Endodermal cell (in vitro differentiated cells): ENCODE data around the gene PHLPP1. TPM values are rescaled to one million over a fixed set of nuclear protein-coding genes. Genes with fewer than 3 reads are reported as not detected.
A peak's percentile ranks its signal among the peaks of the same experiment; 100 is the strongest.

ENCODE experiments used
- DNase-seq: peaks from one replicate; pipeline ENCODE4 v3.0.0-alpha.2; 2017
- H3K27ac ChIP-seq: 2 replicates; pipeline ENCODE4 v1.5.1; 2013; ENCODE audit warnings: mild to moderate bottlenecking, low read depth, low read length, moderate library complexity
- H3K27me3 ChIP-seq: 2 replicates; pipeline ENCODE4 v1.6.1; 2013; ENCODE audit warnings: mild to moderate bottlenecking, low read length, moderate library complexity; ENCODE audit not compliant: insufficient read depth, control insufficient read depth, poor library complexity, severe bottlenecking
- H3K36me3 ChIP-seq: 2 replicates; pipeline ENCODE4 v1.7.0; 2013; ENCODE audit warnings: mild to moderate bottlenecking, low read length, moderate library complexity; ENCODE audit not compliant: control insufficient read depth, insufficient read depth
- H3K4me1 ChIP-seq: one replicate; pipeline ENCODE4 v1.7.0; 2013; ENCODE audit warnings: low read length; ENCODE audit not compliant: control insufficient read depth, insufficient read depth
- H3K4me3 ChIP-seq: 2 replicates; pipeline ENCODE4 v1.5.1; 2013; ENCODE audit warnings: mild to moderate bottlenecking, low read length, moderate library complexity
- H3K9ac ChIP-seq: 2 replicates; pipeline ENCODE4 v1.6.1; 2013; ENCODE audit warnings: mild to moderate bottlenecking, low read length, moderate library complexity; ENCODE audit not compliant: poor library complexity, severe bottlenecking; ENCODE audit errors: extremely low read depth
- H3K9me3 ChIP-seq: 2 replicates; pipeline ENCODE4 v1.6.1; 2013; ENCODE audit warnings: mild to moderate bottlenecking, low read length, moderate library complexity; ENCODE audit not compliant: control insufficient read depth
- H3K27ac Mint-ChIP-seq: 2 replicates; pipeline ENCODE4 v1.8.0; 2020; ENCODE audit warnings: mixed read lengths
- H3K27me3 Mint-ChIP-seq: 2 replicates; pipeline ENCODE4 v1.8.0; 2021; ENCODE audit warnings: mild to moderate bottlenecking, mixed read lengths; ENCODE audit not compliant: insufficient read depth
- H3K36me3 Mint-ChIP-seq: 2 replicates; pipeline ENCODE4 v1.8.0; 2020; ENCODE audit warnings: low read depth, mixed read lengths
- H3K4me1 Mint-ChIP-seq: 2 replicates; pipeline ENCODE4 v1.8.0; 2020; ENCODE audit warnings: mixed read lengths
- H3K4me3 Mint-ChIP-seq: 2 replicates; pipeline ENCODE4 v1.8.0; 2020; ENCODE audit warnings: mild to moderate bottlenecking, moderate library complexity, mixed read lengths
- H3K9me3 Mint-ChIP-seq: 2 replicates; pipeline ENCODE4 v1.8.0; 2020; ENCODE audit warnings: mild to moderate bottlenecking, mixed read lengths
- CTCF ChIP-seq: fragments of 200-600 bp; sonication (generic); conservative IDR thresholded peaks from 2 replicates; pipeline ENCODE4 v1.5.0; 2021; ENCODE audit warnings: antibody characterized with exemption, mild to moderate bottlenecking
- WGBS, 2 experiments: methylation state at CpG; one replicate each; pipeline versions ENCODE4 v1.1.5 to v1.1.7; 2013; ENCODE audit warnings: missing lambda C conversion rate in 2 of 2, mixed read lengths in 1 of 2; ENCODE audit not compliant: insufficient coverage in 1 of 2, insufficient read length in 1 of 2; 5-methylcytosine and 5-hydroxymethylcytosine counted together
- total RNA-seq, 2 donors: library from RNA; stranded (reverse); fragmentation: NEBNext Ultra II Directional in 1 of 2; extraction: Animal tissue kit (Norgen Biotek cat#: 25700) in 1 of 2; gene quantifications; 2 replicates in 1 of 2; 3 replicates in 1 of 2; pipeline ENCODE4 v1.2.1, GENCODE V29; 2021

The PHLPP1 gene
- total RNA-seq, 2 donors from 2014 or later: 19.8 to 28.1 TPM

GRCh38 chr18:62942578-62942977 is 227.2 kb downstream of the PHLPP1 start:
- H3K4me3 Mint-ChIP-seq: no peak overlapping the region
- DNase-seq: no peak
- Histone ChIP-seq H3K4me3 (no peak overlapping the region), H3K27me3 (no peaks in the 10 kb centered on the region), H3K27ac (no peak overlapping the region), H3K4me1 (no peaks in the 10 kb centered on the region), H3K36me3 (peaks cover 9% of the 10 kb centered on the region), H3K9me3 (no peaks in the 10 kb centered on the region), H3K9ac (no peak overlapping the region)
- no peaks in the 10 kb centered on the region for H3K27me3 Mint-ChIP-seq
- 93 to 95% methylated on average over 6 of the region's 8 CpGs for WGBS, 2 experiments
- no peaks in the 10 kb centered on the region for H3K4me1 Mint-ChIP-seq
- H3K36me3 Mint-ChIP-seq: peaks cover 22% of the 10 kb centered on the region
- no peak overlapping the region for H3K27ac Mint-ChIP-seq
- TF ChIP-seq CTCF: no peak
- no peaks in the 10 kb centered on the region for H3K9me3 Mint-ChIP-seq

GRCh38 chr18:62944454-62944853 is 229.1 kb downstream of the PHLPP1 start:
- no peak overlapping the region for H3K4me3 Mint-ChIP-seq
- Histone ChIP-seq H3K9me3 (no peaks in the 10 kb centered on the region), H3K4me3 (no peak overlapping the region), H3K9ac (no peak overlapping the region), H3K4me1 (no peaks in the 10 kb centered on the region), H3K27ac (no peak overlapping the region), H3K36me3 (peaks cover 9% of the 10 kb centered on the region), H3K27me3 (no peaks in the 10 kb centered on the region)
- DNase-seq: no peak
- no peak overlapping the region for H3K27ac Mint-ChIP-seq
- no peaks in the 10 kb centered on the region for H3K27me3 Mint-ChIP-seq
- H3K9me3 Mint-ChIP-seq: no peaks in the 10 kb centered on the region
- H3K4me1 Mint-ChIP-seq: no peaks in the 10 kb centered on the region
- H3K36me3 Mint-ChIP-seq: peaks cover 22% of the 10 kb centered on the region
- peak; percentile 45 for TF ChIP-seq CTCF

- no peaks in the 10 kb centered on the region for H3K4me1 Mint-ChIP-seq
- Histone ChIP-seq H3K9ac (no peak overlapping the region), H3K27ac (no peak overlapping the region), H3K4me1 (no peaks in the 10 kb centered on the region), H3K4me3 (no peak overlapping the region), H3K27me3 (no peaks in the 10 kb centered on the region), H3K36me3 (peaks cover 9% of the 10 kb centered on the region), H3K9me3 (no peaks in the 10 kb centered on the region)
- H3K27ac Mint-ChIP-seq: no peak overlapping the region
- no peak for DNase-seq
- no CpG with 5 or more reads among the region's 2 CpGs for WGBS, 2 experiments
- no peaks in the 10 kb centered on the region for H3K27me3 Mint-ChIP-seq
- H3K4me3 Mint-ChIP-seq: no peak overlapping the region
- H3K36me3 Mint-ChIP-seq: peaks cover 22% of the 10 kb centered on the region
- no peak for TF ChIP-seq CTCF
- H3K9me3 Mint-ChIP-seq: no peaks in the 10 kb centered on the region
These were observed 233.4 kb downstream of the PHLPP1 start for GRCh38 chr18:62948788-62949187.
